Natural killer cell treated with Interleukin-12 subunit alpha and Interleukin-12 subunit beta and Interleukin-15 and Interleukin-18, amount 100 ng/mL, for 72 hours (primary cell): ENCODE data around the gene TTC21B. TPM values are rescaled to one million over a fixed set of nuclear protein-coding genes. Genes with fewer than 3 reads are reported as not detected.
"Not testable (repeated sequence)": the region's sequence is repeated elsewhere in the genome, so short reads cannot be mapped to it uniquely, and the experiment has no call there.

Source experiments
- ATAC-seq, 2 donors: fragments of 150-1000 bp; cut with Tn5 transposase in 1 of 2; sonication (Bioruptor Pico), chemical (Tn5 transposase) in 1 of 2; 2 replicates each; pipeline ENCODE4 v1.10.0; 2021
- DNase-seq: peaks from one replicate; pipeline ENCODE4 v3.0.0; 2022; ENCODE audit warnings: low spot score
- H3K27ac Mint-ChIP-seq, 2 donors: 1 replicate in 1 of 2; 2 replicates in 1 of 2; pipeline ENCODE4 v1.8.0; 2022; ENCODE audit warnings: mixed read lengths in 2 of 2, mild to moderate bottlenecking in 1 of 2, moderate library complexity in 1 of 2
- H3K27me3 Mint-ChIP-seq, 2 donors: 1 replicate in 1 of 2; 2 replicates in 1 of 2; pipeline ENCODE4 v1.8.0; 2022; ENCODE audit warnings: mixed read lengths in 2 of 2
- H3K36me3 Mint-ChIP-seq: one replicate; pipeline ENCODE4 v1.8.0; 2022; ENCODE audit warnings: mixed read lengths
- H3K4me1 Mint-ChIP-seq, 2 donors: 1 replicate in 1 of 2; 2 replicates in 1 of 2; pipeline ENCODE4 v1.8.0; 2022; ENCODE audit warnings: low read depth in 2 of 2, mixed read lengths in 2 of 2, mild to moderate bottlenecking in 1 of 2
- H3K4me3 Mint-ChIP-seq: one replicate; pipeline ENCODE4 v1.8.0; 2022; ENCODE audit warnings: mixed read lengths
- H3K9me3 Mint-ChIP-seq: 2 replicates; pipeline ENCODE4 v1.8.0; 2022; ENCODE audit warnings: mixed read lengths
- total RNA-seq, 2 donors: library from RNA; stranded (reverse); gene quantifications; one replicate each; pipeline ENCODE4 v1.2.3, GENCODE V29; 2022

TTC21B gene
- total RNA-seq = 10 to 100 TPM; 19.5 to 35.7 TPM

- no peaks in the 10 kb centered on the region for H3K36me3 Mint-ChIP-seq
- H3K9me3 Mint-ChIP-seq = no peaks in the 10 kb centered on the region
- DNase-seq = peak; percentile 95
- no peaks in the 10 kb centered on the region for H3K27me3 Mint-ChIP-seq
- H3K4me3 Mint-ChIP-seq = no peak within 1 kb of the TSS
- ATAC-seq = peak; percentile 99
- peaks cover 5 to 9% of the 10 kb centered on the region in 2 donors for H3K4me1 Mint-ChIP-seq
- H3K27ac Mint-ChIP-seq = no peak within 1 kb of the TSS
Observed at GRCh38 chr2:165953655-165954606, at the start of gene TTC21B. TTC21B (minus strand) TSS chr2:165953776; CDS start chr2:165953705, 71 bp downstream.

GRCh38 chr2:166000401-166000800 lies 46.8 kb upstream of the TTC21B start:
- no peak overlapping the region for H3K27ac Mint-ChIP-seq
- H3K4me1 Mint-ChIP-seq = no peaks in the 10 kb centered on the region
- H3K4me3 Mint-ChIP-seq = no peak overlapping the region
- no peaks in the 10 kb centered on the region for H3K9me3 Mint-ChIP-seq
- no peaks in the 10 kb centered on the region for H3K36me3 Mint-ChIP-seq
- ATAC-seq (no peak), DNase-seq (no peak)
- peaks cover 16 to 29% of the 10 kb centered on the region in 2 donors for H3K27me3 Mint-ChIP-seq

- no peaks in the 10 kb centered on the region for H3K4me1 Mint-ChIP-seq
- DNase-seq = no peak
- peaks cover 6 to 7% of the 10 kb centered on the region in 2 donors for H3K27me3 Mint-ChIP-seq
- no peak for ATAC-seq
- no peaks in the 10 kb centered on the region for H3K9me3 Mint-ChIP-seq
- H3K27ac Mint-ChIP-seq = no peak overlapping the region
- no peaks in the 10 kb centered on the region for H3K36me3 Mint-ChIP-seq
- H3K4me3 Mint-ChIP-seq = no peak overlapping the region
Observed at GRCh38 chr2:165990846-165991245, 37.3 kb upstream of the TTC21B start.

GRCh38 chr2:165989851-165990250 lies 36.3 kb upstream of the TTC21B start:
- no peaks in the 10 kb centered on the region for H3K36me3 Mint-ChIP-seq
- peaks cover 10 to 14% of the 10 kb centered on the region in 2 donors for H3K27me3 Mint-ChIP-seq
- DNase-seq (no peak), ATAC-seq (no peak)
- no peak overlapping the region for H3K4me3 Mint-ChIP-seq
- H3K27ac Mint-ChIP-seq = no peak overlapping the region
- H3K9me3 Mint-ChIP-seq = no peaks in the 10 kb centered on the region
- H3K4me1 Mint-ChIP-seq = no peaks in the 10 kb centered on the region

- Mint-ChIP-seq H3K27ac (no peak overlapping the region), H3K4me1 (no peaks in the 10 kb centered on the region), H3K36me3 (no peaks in the 10 kb centered on the region), H3K4me3 (no peak overlapping the region), H3K27me3 (peaks cover 20 to 44% of the 10 kb centered on the region in 2 donors), H3K9me3 (no peaks in the 10 kb centered on the region)
- DNase-seq (no peak), ATAC-seq (no peak)
Observed at GRCh38 chr2:165985120-165985519, 31.5 kb upstream of the TTC21B start.

GRCh38 chr2:165972161-165972560 lies 18.6 kb upstream of the TTC21B start:
- ATAC-seq, H3K4me1 Mint-ChIP-seq, H3K9me3 Mint-ChIP-seq, H3K4me3 Mint-ChIP-seq, H3K36me3 Mint-ChIP-seq, H3K27ac Mint-ChIP-seq, DNase-seq: not testable (repeated sequence)
- H3K27me3 Mint-ChIP-seq = peaks cover 10 to 36% of the 10 kb centered on the region in 2 donors

GRCh38 chr2:165970663-165971062 lies 17.1 kb upstream of the TTC21B start:
- Mint-ChIP-seq H3K9me3 (no peaks in the 10 kb centered on the region), H3K27ac (no peak overlapping the region), H3K27me3 (peaks cover 13 to 36% of the 10 kb centered on the region in 2 donors), H3K4me1 (no peaks in the 10 kb centered on the region), H3K4me3 (no peak overlapping the region), H3K36me3 (no peaks in the 10 kb centered on the region)
- ATAC-seq (no peak), DNase-seq (no peak)

- Mint-ChIP-seq H3K27me3 (peaks cover 14 to 27% of the 10 kb centered on the region in 2 donors), H3K36me3 (no peaks in the 10 kb centered on the region), H3K4me1 (no peaks in the 10 kb centered on the region), H3K4me3 (no peak overlapping the region), H3K27ac (no peak overlapping the region), H3K9me3 (no peaks in the 10 kb centered on the region)
- ATAC-seq (no peak), DNase-seq (no peak)
Observed at GRCh38 chr2:165969227-165969626, 15.7 kb upstream of the TTC21B start.

- Mint-ChIP-seq H3K27me3 (peaks cover 13% of the 10 kb centered on the region in 2 donors), H3K4me3 (no peak overlapping the region), H3K27ac (no peak overlapping the region), H3K9me3 (no peaks in the 10 kb centered on the region), H3K36me3 (no peaks in the 10 kb centered on the region), H3K4me1 (no peaks in the 10 kb centered on the region)
- DNase-seq (no peak), ATAC-seq (no peak)
Observed at GRCh38 chr2:165967746-165968145, 14.2 kb upstream of the TTC21B start.

- H3K9me3 Mint-ChIP-seq = no peaks in the 10 kb centered on the region
Observed at GRCh38 chr2:165961818-165962217, 8.2 kb upstream of the TTC21B start.

GRCh38 chr2:165959371-165959770 lies 5.8 kb upstream of the TTC21B start:
- Mint-ChIP-seq H3K27me3 (peaks cover 6 to 7% of the 10 kb centered on the region in 2 donors), H3K4me3 (no peak overlapping the region), H3K36me3 (no peaks in the 10 kb centered on the region), H3K9me3 (no peaks in the 10 kb centered on the region), H3K27ac (no peak overlapping the region), H3K4me1 (peaks cover 5 to 9% of the 10 kb centered on the region in 2 donors)
- DNase-seq (no peak), ATAC-seq (no peak)

More at GRCh38 chr2:165961818-165962217, 8.2 kb upstream of the TTC21B start:
- Mint-ChIP-seq H3K4me3 (no peak overlapping the region), H3K4me1 (no peaks in the 10 kb centered on the region), H3K36me3 (no peaks in the 10 kb centered on the region), H3K27me3 (peaks cover 6 to 9% of the 10 kb centered on the region in 2 donors), H3K27ac (no peak overlapping the region)
- ATAC-seq (no peak), DNase-seq (no peak)

GRCh38 chr2:165958313-165958960 lies 4.9 kb upstream of the TTC21B start:
- Mint-ChIP-seq H3K4me1 (peaks cover 5 to 9% of the 10 kb centered on the region in 2 donors), H3K36me3 (no peaks in the 10 kb centered on the region), H3K9me3 (no peaks in the 10 kb centered on the region), H3K4me3 (no peak overlapping the region), H3K27me3 (peaks cover 2 to 6% of the 10 kb centered on the region in 2 donors), H3K27ac (no peak overlapping the region)
- DNase-seq = no peak
- ATAC-seq = no peak

GRCh38 chr2:165957030-165957675 lies 3.6 kb upstream of the TTC21B start:
- H3K9me3 Mint-ChIP-seq = no peaks in the 10 kb centered on the region
- H3K4me3 Mint-ChIP-seq = no peak overlapping the region
- DNase-seq (no peak), ATAC-seq (no peak)
- peaks cover 5 to 9% of the 10 kb centered on the region in 2 donors for H3K4me1 Mint-ChIP-seq
- no peak overlapping the region for H3K27ac Mint-ChIP-seq
- no peaks in the 10 kb centered on the region for H3K36me3 Mint-ChIP-seq
- peaks cover 0 to 6% of the 10 kb centered on the region in 2 donors for H3K27me3 Mint-ChIP-seq

GRCh38 chr2:165953306-165953654 lies 296 bp downstream of the TTC21B start:
- Mint-ChIP-seq H3K9me3 (no peaks in the 10 kb centered on the region), H3K4me3 (no peak overlapping the region), H3K36me3 (no peaks in the 10 kb centered on the region), H3K27ac (no peak overlapping the region), H3K27me3 (no peaks in the 10 kb centered on the region), H3K4me1 (peaks cover 5 to 9% of the 10 kb centered on the region in 2 donors)
- ATAC-seq = peak in 1 of 2 donors; percentile 71
- DNase-seq = no peak
